ENCODE data around the gene TTLL10. TPM values are rescaled to one million over a fixed set of nuclear protein-coding genes. Genes with fewer than 3 reads are reported as not detected.

Gene TTLL10
- total and polyA plus RNA-seq, 2 of the 8 experiments (the other 6 are each of a cell fraction or from before 2014, with no cell fraction given) = 1.1 to 1.7 TPM

GRCh38 chr1:1171546-1172340 is 1.9 kb upstream of the TTLL10 start:
- Histone ChIP-seq H3K18ac (ENCODE audit: extremely low read depth, low read length) (no peak overlapping the region), H3K23ac (ENCODE audit: insufficient read length) (no peak overlapping the region), H3K23me2 (ENCODE audit: low read depth, low read length) (no peaks in the 10 kb centered on the region), H3K9ac (replicated peaks in 1 of 4; ENCODE audit: extremely low read depth in 1 of 4, low read depth in 3 of 4, low read length in 3 of 4) (no peak overlapping the region), H3K9me3 (ENCODE audit: insufficient read depth in 2 of 2, low read depth in 1 of 2, low read length in 1 of 2) (peaks cover 4 to 5% of the 10 kb centered on the region in 2 experiments; a peak in 1 of 4 replicates), H3K14ac (ENCODE audit: insufficient read length) (no peak overlapping the region), H3K79me2 (ENCODE audit: control insufficient read depth in 1 of 2, insufficient read depth in 2 of 2, low read length in 2 of 2) (no peaks in the 10 kb centered on the region), H2AK5ac (ENCODE audit: low read depth, low read length) (0 out of 2 replicates have a peak overlapping the region, but pooled peaks have one; percentile 10), H3K27me3 (replicated peaks in 1 of 4; ENCODE audit: control insufficient read depth in 3 of 4, extremely low read depth in 1 of 4, insufficient read depth in 3 of 4, low read length in 3 of 4) (peaks cover 0 to 8% (median 6%) of the 10 kb centered on the region in 4 experiments; a peak in 4 of 7 replicates), H4K5ac (ENCODE audit: insufficient read length, low read depth, low read length) (no peak overlapping the region), H3K79me1 (ENCODE audit: low read depth, low read length) (no peaks in the 10 kb centered on the region), H3K4ac (replicated peaks; ENCODE audit: insufficient read length, low read depth, low read length) (no peak overlapping the region), H2BK20ac (ENCODE audit: low read length) (no peak overlapping the region), H2BK12ac (ENCODE audit: low read depth, low read length) (peak overlapping the region; percentile 3; the same call in 1 of the 2 replicates), H4K8ac (ENCODE audit: extremely low read depth, insufficient read depth, low read length) (peak overlapping the region; percentile 22; the same call in 1 of the 2 replicates), H3K4me1 (replicated peaks in 1 of 4; ENCODE audit: control insufficient read depth in 3 of 4, insufficient read depth in 4 of 4, low read length in 3 of 4) (peaks cover 0 to 28% (median 17%) of the 10 kb centered on the region in 4 experiments; a peak in 6 of 7 replicates), H4K91ac (replicated peaks; ENCODE audit: insufficient read length, low read length) (no peak overlapping the region), H4K20me1 (replicated peaks in 1 of 2; ENCODE audit: control insufficient read depth in 1 of 2, insufficient read depth in 2 of 2, low read length in 2 of 2) (peaks cover 0 to 1% of the 10 kb centered on the region in 2 experiments), H3K4me2 (ENCODE audit: insufficient read depth in 1 of 2, low read depth in 2 of 2, low read length in 2 of 2) (no peak overlapping the region), H3K4me3 (ENCODE audit: extremely low read depth in 1 of 4, insufficient read depth in 2 of 4, low read depth in 3 of 4, low read length in 4 of 4) (no peak overlapping the region), H2BK15ac (ENCODE audit: low read length) (no peak overlapping the region), H3K27ac (ENCODE audit: low read depth, low read length) (no peak overlapping the region), H2AFZ (ENCODE audit: low read length) (no peak overlapping the region), H3K36me3 (ENCODE audit: control insufficient read depth in 2 of 4, insufficient read depth in 4 of 4, low read length in 3 of 4) (no peaks in the 10 kb centered on the region), H3K56ac (replicated peaks; ENCODE audit: insufficient read length, low read depth, low read length) (no peak overlapping the region), H2BK120ac (replicated peaks; ENCODE audit: low read depth, low read length) (no peak overlapping the region), H2BK5ac (ENCODE audit: low read depth, low read length) (no peak overlapping the region)
- 90% methylated on average over 21 of the region's 33 CpGs; no CpG with 5 or more reads in 1 of the 2 experiments for WGBS, 2 experiments (ENCODE audit: extremely low coverage in 1 of 2, insufficient coverage in 1 of 2, insufficient read length in 1 of 2, insufficient replicate concordance in 2 of 2, low coverage in 1 of 2, low lambda C conversion rate in 2 of 2, missing lambda C conversion rate in 1 of 2)
- DNase-seq (ENCODE audit: low read depth in 1 of 2, low spot score in 2 of 2) = peak in 1 of 2 experiments; percentile 50
- no peak for FAIRE-seq
- TF ChIP-seq SRF (IDR thresholded peaks at IDR 0.05; ENCODE audit: low read depth, low read length) (no peak), SIX5 (IDR thresholded peaks at IDR 0.05; ENCODE audit: low read depth, low read length) (no peak)
- POLR2A ChIA-PET (ENCODE audit: partially characterized antibody) = interaction anchor here (0.6 to 0.9 kb wide), 2 partner anchors 19 to 623 kb away, joined by 3 read pairs; no protein-coding TSS in a partner anchor
- CTCF ChIA-PET (ENCODE audit: partially characterized antibody) = interaction anchor here (1.2 to 1.8 kb wide), 3 partner anchors 24 to 49 kb away, joined by 3 to 8 read pairs (median 5); no protein-coding TSS in a partner anchor

Measured in H1 (cell line).